Neural crest cell (in vitro differentiated cells): ENCODE measurements around the gene SNRPA. TPM values are rescaled to one million over a fixed set of nuclear protein-coding genes. Genes with fewer than 3 reads are reported as not detected.

Source experiments
- DNase-seq: peaks from one replicate; pipeline ENCODE4 v3.0.0; 2021; ENCODE audit warnings: low read depth, mixed read lengths, low spot score
- H3K27ac Mint-ChIP-seq: one replicate; pipeline ENCODE4 v1.8.0; 2021; ENCODE audit warnings: mild to moderate bottlenecking, mixed read lengths; ENCODE audit not compliant: unreplicated experiment
- H3K27me3 Mint-ChIP-seq: 2 replicates; pipeline ENCODE4 v1.8.0; 2021; ENCODE audit warnings: low read depth, mild to moderate bottlenecking, mixed read lengths
- H3K36me3 Mint-ChIP-seq: 2 replicates; pipeline ENCODE4 v1.8.0; 2021; ENCODE audit warnings: low read depth, mild to moderate bottlenecking, mixed read lengths
- H3K4me1 Mint-ChIP-seq: 2 replicates; pipeline ENCODE4 v1.8.0; 2021; ENCODE audit warnings: mixed read lengths
- H3K4me3 Mint-ChIP-seq: one replicate; pipeline ENCODE4 v1.8.0; 2021; ENCODE audit warnings: mild to moderate bottlenecking, mixed read lengths
- H3K9me3 Mint-ChIP-seq: 2 replicates; pipeline ENCODE4 v1.8.0; 2021; ENCODE audit warnings: mixed read lengths
- total RNA-seq: library from RNA; stranded (reverse); gene quantifications from 2 replicates; pipeline ENCODE4 v1.2.1, GENCODE V29; 2021
- TF ChIP-seq, protein P1 (sequence below): fragments of 200-600 bp; sonication (generic); conservative IDR thresholded peaks from 2 replicates; pipeline ENCODE4 v1.5.0; 2021; ENCODE audit warnings: antibody characterized with exemption, mild to moderate bottlenecking

Gene SNRPA
- total RNA-seq, 1 donor from 2014 or later, result 214 TPM

DNA sequence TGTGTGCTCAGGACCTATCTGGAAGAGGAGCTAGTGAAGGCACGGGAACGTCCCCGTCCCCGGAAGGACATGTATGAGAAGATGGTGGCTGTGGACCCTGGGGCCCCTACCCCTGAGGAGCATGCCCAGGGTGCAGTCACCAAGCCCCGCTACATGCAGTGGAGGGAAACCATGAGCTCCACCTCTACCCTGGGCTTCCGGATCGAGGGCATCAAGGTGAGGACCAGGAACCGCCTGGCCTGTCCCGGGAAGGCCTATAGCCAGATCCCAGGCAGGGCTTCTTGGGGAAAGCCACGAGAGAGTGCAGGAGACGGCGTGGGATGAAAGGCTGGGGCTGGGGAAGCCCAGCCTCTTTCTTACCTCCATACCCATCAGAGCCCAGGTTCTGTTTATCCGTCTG is 17.9 kb upstream of the SNRPA start:
- peak overlapping the region; percentile 47 for H3K27ac Mint-ChIP-seq
- TF ChIP-seq, protein P1, sequence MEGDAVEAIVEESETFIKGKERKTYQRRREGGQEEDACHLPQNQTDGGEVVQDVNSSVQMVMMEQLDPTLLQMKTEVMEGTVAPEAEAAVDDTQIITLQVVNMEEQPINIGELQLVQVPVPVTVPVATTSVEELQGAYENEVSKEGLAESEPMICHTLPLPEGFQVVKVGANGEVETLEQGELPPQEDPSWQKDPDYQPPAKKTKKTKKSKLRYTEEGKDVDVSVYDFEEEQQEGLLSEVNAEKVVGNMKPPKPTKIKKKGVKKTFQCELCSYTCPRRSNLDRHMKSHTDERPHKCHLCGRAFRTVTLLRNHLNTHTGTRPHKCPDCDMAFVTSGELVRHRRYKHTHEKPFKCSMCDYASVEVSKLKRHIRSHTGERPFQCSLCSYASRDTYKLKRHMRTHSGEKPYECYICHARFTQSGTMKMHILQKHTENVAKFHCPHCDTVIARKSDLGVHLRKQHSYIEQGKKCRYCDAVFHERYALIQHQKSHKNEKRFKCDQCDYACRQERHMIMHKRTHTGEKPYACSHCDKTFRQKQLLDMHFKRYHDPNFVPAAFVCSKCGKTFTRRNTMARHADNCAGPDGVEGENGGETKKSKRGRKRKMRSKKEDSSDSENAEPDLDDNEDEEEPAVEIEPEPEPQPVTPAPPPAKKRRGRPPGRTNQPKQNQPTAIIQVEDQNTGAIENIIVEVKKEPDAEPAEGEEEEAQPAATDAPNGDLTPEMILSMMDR, result no peak
- no peak overlapping the region for H3K4me3 Mint-ChIP-seq
- H3K36me3 Mint-ChIP-seq, result peaks cover 11% of the 10 kb centered on the region
- no peaks in the 10 kb centered on the region for H3K4me1 Mint-ChIP-seq
- no peak for DNase-seq
- H3K9me3 Mint-ChIP-seq, result no peaks in the 10 kb centered on the region
- H3K27me3 Mint-ChIP-seq, result no peaks in the 10 kb centered on the region

DNA sequence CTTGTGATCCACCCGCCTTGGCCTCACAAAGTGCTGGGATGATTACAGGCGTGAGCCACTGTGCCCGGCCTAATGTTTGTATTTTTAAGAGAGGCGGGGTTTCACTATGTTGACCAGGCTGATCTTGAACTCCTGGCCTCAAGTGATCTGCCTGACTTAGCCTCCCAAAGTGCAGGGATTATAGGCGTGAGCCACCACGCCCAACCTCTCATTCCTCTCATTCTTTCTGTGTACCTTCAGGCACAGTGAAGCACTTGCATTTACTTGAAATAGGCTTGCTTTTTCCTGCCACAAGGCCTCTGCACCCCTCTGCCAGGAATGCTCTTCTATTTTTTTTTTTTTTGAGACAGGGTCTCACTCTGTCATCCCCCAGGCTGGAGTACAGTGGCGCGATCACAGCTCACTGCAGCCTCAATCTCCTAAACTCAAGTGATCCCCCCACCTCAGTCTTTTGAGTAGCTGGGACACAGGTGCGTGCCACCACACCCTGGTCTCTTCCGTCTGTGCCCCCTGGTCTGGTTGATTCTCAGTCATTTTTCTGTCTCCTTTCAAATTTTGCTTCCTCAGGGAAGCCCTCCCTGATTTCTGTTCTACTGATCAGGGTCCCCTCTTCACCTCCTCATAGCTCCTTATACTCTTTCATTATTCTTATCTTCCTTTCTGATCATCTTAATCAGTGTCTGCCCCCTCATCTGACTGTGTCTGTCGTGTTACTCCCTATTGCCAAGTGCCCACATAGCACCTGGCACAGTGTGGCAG is 15.8 kb upstream of the SNRPA start:
- no peaks in the 10 kb centered on the region for H3K27me3 Mint-ChIP-seq
- no peak overlapping the region for H3K4me3 Mint-ChIP-seq
- H3K9me3 Mint-ChIP-seq, result no peaks in the 10 kb centered on the region
- peaks cover 13% of the 10 kb centered on the region for H3K36me3 Mint-ChIP-seq
- no peak overlapping the region for H3K27ac Mint-ChIP-seq
- DNase-seq, result no peak
- H3K4me1 Mint-ChIP-seq, result peaks cover 3% of the 10 kb centered on the region
- TF ChIP-seq, protein P1, result no peak

DNA sequence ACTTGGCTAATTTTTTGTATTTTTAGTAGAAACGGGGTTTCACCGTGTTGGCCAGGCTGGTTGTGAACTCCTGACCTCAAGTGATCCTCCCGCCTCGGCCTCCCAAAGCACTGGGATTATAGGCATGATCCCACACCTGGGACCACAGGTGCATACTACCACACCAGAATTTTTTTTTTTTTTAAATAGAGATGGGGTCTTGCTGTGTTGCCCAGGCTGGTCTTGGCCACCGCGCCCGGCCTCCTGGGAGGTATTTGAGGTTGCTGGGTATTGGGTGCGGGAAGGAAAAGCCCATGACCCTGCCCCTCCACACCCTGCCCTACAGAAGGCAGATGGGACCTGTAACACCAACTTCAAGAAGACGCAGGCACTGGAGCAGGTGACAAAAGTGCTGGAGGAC is 14.3 kb upstream of the SNRPA start:
- peaks cover 3% of the 10 kb centered on the region for H3K4me1 Mint-ChIP-seq
- no peak overlapping the region for H3K27ac Mint-ChIP-seq
- peaks cover 13% of the 10 kb centered on the region for H3K36me3 Mint-ChIP-seq
- TF ChIP-seq, protein P1, result no peak
- H3K9me3 Mint-ChIP-seq, result no peaks in the 10 kb centered on the region
- no peaks in the 10 kb centered on the region for H3K27me3 Mint-ChIP-seq
- no peak for DNase-seq
- H3K4me3 Mint-ChIP-seq, result no peak overlapping the region

DNA sequence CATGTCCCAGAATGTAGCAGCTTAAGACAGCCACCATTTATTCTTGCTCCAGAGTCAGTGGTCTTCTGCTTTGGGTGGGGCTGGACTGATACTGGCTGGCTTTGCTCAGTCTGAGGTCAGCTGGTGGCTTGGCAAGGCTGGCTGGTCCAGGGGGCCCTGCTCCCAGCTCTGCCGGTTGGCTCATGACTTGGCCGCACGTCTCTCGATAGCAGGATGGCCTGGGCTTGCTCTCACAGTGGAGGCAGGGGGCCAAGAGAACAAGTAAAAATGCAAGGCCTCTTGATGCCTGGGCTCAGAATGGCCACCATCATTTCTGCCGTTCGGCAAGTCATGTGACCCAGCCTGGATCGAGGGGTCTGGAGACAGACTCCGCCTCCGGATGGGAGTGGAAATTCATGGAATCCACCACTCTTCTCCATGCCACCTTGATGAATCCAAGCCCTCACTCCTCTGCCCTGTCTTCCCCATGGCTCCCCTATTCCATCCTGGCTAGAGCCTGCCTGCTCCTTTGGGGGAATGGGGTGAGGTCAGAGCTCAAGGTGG is 13.8 kb upstream of the SNRPA start:
- TF ChIP-seq, protein P1, result no peak
- peaks cover 3% of the 10 kb centered on the region for H3K4me1 Mint-ChIP-seq
- H3K36me3 Mint-ChIP-seq, result peaks cover 13% of the 10 kb centered on the region
- H3K9me3 Mint-ChIP-seq, result no peaks in the 10 kb centered on the region
- no peak for DNase-seq
- no peaks in the 10 kb centered on the region for H3K27me3 Mint-ChIP-seq
- H3K4me3 Mint-ChIP-seq, result no peak overlapping the region
- H3K27ac Mint-ChIP-seq, result no peak overlapping the region

DNA sequence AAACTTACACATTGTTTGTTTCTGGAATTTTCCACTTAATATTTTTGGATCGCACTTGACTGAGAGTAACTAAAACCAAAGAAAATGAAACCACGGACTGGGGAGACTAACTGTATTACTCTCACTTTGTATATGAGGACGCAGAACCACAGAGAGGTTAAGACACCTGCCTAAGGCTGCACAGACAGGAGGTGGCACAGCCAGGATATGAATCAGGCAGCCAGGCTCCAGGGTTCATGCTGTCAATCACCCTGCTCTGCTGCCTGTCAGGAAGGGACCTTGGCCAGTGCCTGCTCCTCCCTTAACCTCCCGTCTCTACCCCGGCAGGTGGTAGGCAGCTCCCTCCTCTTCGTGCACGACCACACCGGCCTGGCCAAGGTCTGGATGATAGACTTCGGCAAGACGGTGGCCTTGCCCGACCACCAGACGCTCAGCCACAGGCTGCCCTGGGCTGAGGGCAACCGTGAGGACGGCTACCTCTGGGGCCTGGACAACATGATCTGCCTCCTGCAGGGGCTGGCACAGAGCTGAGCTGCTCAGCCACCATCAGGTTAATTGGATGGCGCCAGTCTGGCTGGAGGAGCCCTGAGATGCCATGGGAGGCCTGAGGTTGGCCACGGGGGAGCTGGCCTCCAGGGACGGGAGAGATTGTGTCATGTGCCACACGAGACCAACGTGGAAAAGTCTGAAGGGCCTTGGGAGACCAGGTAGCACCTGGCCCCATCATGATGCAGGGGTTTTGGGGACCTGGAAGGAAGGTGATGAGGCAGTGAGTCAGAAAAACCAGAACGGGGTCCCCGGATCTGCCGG is 11.8 kb upstream of the SNRPA start:
- Mint-ChIP-seq H3K9me3 (no peaks in the 10 kb centered on the region), H3K27me3 (no peaks in the 10 kb centered on the region), H3K36me3 (peaks cover 6% of the 10 kb centered on the region), H3K27ac (no peak overlapping the region), H3K4me3 (no peak overlapping the region), H3K4me1 (peaks cover 3% of the 10 kb centered on the region)
- TF ChIP-seq, protein P1, result no peak
- no peak for DNase-seq
